A673 (cell line): ENCODE data around the gene ACADVL.

Experiments used
- CTCF ChIP-seq: fragments of 300-800, 200-600 bp; sonication (generic); conservative IDR thresholded peaks from 2 replicates; pipeline ENCODE4 v1.5.1; 2017; ENCODE audit warnings: low read depth, mild to moderate bottlenecking, antibody characterized with exemption, low read length, moderate library complexity, mixed read lengths
- EZH2 ChIP-seq: fragments of 200-600 bp; sonication (generic); IDR thresholded peaks from 2 replicates; pipeline ENCODE4 v1.6.1; 2017; ENCODE audit warnings: borderline replicate concordance, low read depth, mild to moderate bottlenecking, mixed read lengths, antibody characterized with exemption, low read length; ENCODE audit not compliant: poor library complexity, severe bottlenecking

DNA sequence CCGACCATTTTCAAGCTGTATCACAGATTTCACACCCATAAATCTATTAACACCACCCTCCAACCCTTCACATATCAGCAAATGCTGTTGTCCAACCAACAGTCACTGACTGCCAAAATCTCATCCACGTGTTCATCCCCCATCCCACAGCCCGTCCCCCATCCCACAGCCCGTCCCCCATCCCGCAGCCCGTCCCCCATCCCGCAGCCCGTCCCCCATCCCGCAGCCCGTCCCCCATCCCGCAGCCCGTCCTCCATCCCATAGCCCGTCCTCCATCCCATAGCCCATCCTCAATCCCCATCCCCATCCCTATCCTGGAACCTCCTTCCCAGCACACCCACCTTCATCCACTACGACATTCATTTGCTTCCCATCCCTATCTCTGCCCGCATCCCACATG lies 14.2 kb upstream of the ACADVL start:
- TF ChIP-seq CTCF (no peak), EZH2 (no peak)
